Activated T-helper 1 cell treated with anti-CD3 and anti-CD28 coated beads, Interleukin-2, amount 50 U/mL, for 16 hours (primary cell): Measurements from ENCODE around the gene PICK1.
"Not testable (repeated sequence)": the region's sequence is repeated elsewhere in the genome, so short reads cannot be mapped to it uniquely, and the experiment has no call there.

Experiments used
- DNase-seq, 2 donors: peaks; one replicate each; pipeline ENCODE4 v3.0.0-alpha.2; 2020; ENCODE audit warnings: low read depth in 1 of 2, low spot score in 1 of 2

The PICK1 gene

GRCh38 chr22:38030311-38031133, 26.7 kb upstream of the PICK1 start:
- no peak for DNase-seq

DNA sequence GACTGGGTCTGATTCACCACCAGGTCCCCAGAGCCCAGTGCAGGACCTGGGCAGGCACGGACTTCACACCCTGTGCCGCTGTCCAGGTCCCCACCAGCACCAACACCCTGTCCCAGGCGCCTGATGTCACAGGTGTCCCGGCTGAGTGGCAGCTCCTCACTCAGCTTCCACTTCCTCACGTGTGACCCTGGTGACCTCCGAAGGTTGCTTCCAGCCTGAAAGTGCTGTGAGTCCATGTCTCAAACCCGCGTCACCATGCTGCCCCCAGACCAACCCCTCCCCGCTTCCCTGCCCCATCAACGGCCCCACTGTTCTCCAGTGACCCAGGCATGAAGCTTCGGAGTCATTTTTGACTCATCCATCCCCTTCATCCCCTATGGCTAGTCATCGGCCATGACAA, 25.7 kb upstream of the PICK1 start:
- DNase-seq, result no peak

GRCh38 chr22:38032681-38033521, 24.3 kb upstream of the PICK1 start:
- DNase-seq, result no peak

- DNase-seq, result no peak
These were observed 23.5 kb upstream of the PICK1 start for GRCh38 chr22:38033522-38034277.

GRCh38 chr22:38034278-38034882, 22.8 kb upstream of the PICK1 start:
- DNase-seq, result no peak

DNA sequence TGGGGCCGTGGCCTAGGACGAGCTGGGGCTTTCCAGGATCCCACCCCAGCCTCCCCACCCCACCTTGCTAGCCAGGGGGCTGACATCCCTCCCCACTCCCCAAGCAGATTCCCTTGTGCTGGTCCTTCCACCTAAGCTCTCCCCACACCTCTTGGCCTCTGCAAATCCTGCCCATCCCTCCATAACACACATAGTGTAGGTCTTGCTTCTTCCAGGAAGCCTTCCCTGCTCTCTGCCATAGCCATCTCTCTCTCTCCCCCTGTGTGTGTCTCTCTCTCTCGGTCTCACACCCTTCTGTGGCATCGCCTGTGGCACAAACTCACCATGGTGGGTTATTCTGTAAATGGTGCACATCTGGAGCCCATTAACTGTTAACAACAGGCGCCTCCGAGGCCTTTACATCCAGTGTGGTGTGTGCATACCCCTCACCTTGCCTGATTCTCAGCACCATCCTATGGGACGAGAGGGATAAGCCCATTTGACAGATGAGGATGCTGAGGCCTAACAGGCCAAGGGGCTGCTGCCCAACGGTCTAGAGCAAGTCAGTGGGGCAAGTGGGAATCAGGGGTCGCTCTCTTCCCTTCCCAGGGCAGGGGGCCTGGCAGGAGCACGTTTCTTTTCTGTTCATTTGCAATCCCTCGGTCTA, 22.2 kb upstream of the PICK1 start:
- no peak for DNase-seq

DNA sequence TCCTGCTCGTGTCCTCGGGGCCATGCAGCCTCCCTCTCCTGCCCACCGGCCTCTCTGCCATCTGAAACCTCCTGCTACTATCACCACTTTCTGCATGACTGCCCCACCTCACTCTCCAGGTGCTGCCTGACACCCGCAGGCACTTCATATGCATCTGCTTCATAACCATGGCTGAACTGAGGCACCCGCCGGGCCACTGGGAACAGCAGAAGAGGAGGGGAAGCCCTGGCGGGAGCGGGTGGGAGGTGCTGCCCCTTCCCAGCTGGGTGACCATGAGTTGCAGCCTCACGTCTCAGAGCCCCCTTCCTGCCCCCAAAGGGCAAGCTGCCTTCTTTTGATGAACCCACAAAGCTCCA, 21.7 kb upstream of the PICK1 start:
- no peak for DNase-seq

DNA sequence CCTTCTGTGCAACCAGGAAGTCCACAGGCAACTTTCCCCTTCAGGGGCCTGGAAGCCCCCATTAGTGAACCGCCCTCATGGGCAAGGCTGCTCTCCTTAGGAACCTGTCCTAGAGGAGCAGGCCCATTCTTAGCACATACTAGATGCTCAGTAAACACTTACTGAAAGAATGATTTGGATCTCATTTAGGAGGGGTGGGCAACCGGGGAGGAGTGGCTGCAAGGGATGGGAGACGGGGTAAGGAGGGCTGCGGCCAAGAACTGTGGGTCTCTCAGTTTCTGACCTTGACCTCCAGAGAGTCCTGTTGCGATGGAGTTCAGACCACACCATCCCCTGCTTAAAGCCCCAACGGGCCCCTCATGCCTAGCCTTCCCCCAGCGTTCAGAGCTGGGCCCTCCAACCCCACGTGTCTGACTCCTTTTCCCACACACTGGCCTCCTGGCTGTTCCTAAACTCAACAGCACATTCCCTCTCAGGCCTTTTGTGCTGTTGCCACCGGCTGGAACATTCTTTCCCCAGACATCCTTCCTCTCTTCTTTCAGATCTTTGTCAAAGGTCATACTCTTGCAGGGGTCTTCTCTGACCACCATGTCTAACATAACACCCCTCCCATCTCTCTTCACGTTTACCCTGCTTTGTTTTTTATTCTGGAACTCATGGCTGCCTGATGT, 20.7 kb upstream of the PICK1 start:
- DNase-seq, result no peak

DNA sequence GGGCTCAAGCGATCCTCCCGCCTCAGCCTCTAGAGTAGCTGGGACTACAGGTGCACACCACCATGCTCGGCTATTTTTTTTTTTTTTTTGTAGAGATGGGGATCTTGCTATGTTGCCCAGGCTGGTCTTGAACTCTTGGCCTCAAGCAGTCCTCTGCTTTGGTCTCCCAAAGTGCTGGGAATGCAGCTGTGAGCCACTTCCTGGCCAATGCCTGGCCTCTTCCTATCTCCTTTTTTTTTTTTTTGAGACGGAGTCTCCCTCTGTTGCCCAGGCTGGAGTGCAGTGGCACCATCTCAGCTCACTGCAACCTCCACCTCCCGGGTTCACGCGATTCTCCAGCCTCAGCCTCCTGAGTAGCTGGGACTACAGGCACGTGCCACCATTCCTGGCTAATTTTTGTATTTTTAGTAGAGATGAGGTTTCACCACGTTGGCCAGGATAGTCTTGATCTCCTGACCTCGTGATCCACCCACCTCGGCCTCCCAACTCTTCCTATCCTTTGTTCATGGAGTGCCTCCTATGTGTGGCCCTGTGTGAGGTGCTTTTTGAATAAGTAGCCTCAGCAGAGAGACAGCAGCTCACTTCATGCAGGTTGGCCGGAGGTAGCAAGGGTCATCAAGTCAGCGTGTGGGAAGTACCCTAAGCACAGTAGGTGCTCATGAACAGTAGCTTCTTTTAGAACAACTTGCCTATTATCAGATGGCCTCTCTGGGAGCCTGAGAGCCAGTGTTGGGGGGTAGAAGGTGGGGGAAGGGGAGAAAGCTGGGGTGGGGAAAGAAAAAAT, 19.6 kb upstream of the PICK1 start:
- DNase-seq, result not testable (repeated sequence)

- no peak for DNase-seq
These were observed 18.8 kb upstream of the PICK1 start for GRCh38 chr22:38038426-38038825.

DNA sequence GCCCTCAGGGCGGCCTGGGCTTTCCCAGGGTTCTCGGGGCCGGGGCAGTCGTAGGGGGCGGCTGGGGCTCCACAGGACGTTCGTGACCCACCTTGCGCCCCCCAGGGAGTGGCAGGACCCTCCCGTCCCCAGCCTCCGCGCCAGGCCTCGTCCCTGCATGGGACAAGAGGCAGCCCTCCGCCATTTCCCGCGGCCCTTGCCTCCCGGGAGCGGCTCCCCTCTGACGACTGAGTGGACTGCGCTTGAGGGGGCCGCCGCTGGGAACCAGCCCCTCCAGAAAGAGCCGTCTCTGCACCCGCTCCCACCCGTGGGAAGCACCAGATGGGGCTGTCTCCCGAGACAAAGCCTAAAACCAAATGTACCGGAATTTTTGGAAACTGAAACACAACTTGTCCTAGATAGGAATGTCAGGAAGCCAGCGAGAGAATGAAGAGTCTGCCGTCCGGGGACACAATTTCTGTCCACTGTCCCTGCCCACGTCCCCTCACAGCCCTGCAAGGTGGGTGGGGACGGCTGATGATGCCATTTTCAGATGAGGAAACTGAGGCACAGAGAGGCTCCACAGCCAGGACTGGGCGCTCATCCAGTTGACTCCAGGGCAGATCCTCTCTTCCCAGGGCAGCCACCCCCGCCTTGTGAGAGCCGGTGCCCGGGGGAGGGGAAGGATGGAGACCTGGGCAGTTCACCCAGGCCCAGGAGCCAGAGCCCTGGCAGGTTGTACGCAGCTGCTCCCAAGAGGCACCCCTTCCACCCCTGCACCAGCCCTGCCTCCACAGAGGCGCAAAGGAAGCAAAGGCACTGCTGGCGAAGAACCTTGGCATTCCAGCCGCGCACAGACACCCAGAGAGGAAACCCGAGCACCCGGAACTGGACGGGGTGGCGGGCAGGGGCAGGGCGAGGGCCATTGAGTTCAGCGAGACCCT, 18.1 kb upstream of the PICK1 start:
- no peak for DNase-seq

DNA sequence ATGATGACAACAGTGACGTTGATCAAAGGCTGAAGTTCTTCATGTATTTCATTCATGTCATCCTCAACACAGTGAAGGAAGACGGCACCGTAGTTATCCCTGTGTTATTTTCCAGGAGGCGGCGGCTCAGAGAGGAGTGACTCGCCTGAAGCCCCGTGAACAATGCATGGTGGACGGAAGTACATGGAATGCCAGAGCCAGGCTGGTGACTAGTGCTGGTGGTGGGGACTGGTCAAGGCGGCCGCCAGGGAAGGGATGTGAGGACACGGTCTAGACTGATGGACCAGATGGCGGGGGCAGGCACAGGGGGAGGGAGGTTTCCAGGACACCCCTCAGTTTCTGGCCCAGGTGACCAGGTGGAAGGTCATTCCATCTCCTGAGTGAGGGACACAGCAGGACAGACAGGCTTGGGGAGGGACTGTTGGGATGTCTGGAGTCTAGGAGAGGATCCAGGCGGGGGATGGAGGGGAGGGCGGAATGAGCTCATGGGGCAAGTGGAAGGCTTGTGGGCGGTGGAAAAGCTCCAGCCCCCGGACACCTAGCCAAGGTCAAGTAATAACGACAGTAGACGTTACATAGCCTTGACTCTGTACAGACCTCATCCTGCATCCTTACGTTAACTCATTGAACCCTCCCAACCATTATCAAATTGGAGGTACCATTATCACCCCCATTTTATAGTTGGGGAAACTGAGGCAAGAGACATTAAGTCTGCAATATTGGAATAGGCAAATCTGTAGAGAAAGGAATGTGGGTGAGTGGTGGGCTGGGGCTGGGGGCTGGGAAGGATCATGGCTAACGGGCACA, 16.0 kb upstream of the PICK1 start:
- no peak for DNase-seq

GRCh38 chr22:38041760-38042487, 15.3 kb upstream of the PICK1 start:
- no peak for DNase-seq

DNA sequence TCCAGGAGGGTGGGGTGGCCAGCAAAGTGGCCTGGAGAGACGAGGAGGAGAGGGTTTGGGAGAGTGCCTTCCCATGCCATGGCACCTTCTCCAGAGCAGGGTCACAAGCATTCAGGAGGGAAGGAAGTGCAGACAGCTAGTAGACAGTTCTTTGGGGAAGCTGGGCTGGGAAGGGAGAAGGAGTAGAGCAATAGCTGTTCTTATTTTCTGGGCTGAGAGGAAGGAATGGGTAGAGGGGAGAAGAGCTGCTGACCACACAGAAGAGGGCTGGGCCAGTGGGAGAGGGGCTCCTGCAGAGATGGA, 14.8 kb upstream of the PICK1 start:
- DNase-seq, result no peak

GRCh38 chr22:38043151-38044039, 13.8 kb upstream of the PICK1 start:
- no peak for DNase-seq

DNA sequence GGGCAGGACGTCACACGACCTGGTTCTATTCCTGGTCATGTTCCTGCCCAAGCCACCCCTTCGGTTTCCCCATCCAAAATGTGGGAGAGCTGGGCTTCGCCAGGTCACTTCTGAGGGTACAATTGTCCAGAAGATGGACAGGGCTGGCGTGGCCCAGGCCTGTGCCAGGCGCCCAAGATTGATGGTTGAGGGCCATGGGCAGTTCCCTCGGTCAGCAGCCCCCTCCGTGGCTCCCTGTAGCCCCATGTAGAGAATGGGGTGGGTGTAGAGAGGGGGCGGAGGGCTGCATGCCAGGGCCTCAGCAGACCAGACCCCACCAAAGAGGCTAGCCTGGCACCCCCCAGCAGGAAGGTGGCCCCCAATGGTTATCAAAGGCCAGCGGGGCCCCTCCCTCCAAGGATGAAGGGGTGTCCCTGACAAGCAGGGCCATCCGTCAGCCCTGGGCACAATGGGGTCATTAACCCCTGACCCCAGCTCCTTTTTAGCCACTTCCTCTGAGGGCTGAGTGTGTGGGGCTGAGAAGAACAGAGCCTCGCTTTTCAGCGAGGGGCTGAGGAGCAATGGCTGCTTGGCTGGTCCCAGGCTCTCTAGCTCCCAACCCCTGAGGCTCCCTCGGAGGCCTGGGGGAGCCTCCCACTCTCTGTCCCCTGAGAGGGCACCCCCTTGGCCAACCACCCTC, 11.0 kb upstream of the PICK1 start:
- DNase-seq, result no peak
